Cardiac fibroblast (primary cell): ENCODE data around the gene NT5DC2.
A peak's percentile ranks its signal among the peaks of the same experiment; 100 is the strongest.

Source experiments
- DNase-seq, 2 donors: peaks; one replicate each; pipeline versions ENCODE4 v3.0.0 to v3.0.0-alpha.2; 2010; ENCODE audit warnings: low read depth in 2 of 2
- H3K4me3 ChIP-seq, 2 donors: replicated peaks in 1 of 2; 1 replicate in 1 of 2; 2 replicates in 1 of 2; pipeline ENCODE4 v1.5.1; 2011; ENCODE audit warnings: low read depth in 2 of 2, low read length in 2 of 2, mild to moderate bottlenecking in 2 of 2, moderate library complexity in 1 of 2
- TF ChIP-seq, protein P1 (sequence below): IDR thresholded peaks from one replicate; pipeline ENCODE4 v1.5.1; 2011; ENCODE audit warnings: low read depth, mild to moderate bottlenecking, low read length, inconsistent platforms

The NT5DC2 gene

DNA sequence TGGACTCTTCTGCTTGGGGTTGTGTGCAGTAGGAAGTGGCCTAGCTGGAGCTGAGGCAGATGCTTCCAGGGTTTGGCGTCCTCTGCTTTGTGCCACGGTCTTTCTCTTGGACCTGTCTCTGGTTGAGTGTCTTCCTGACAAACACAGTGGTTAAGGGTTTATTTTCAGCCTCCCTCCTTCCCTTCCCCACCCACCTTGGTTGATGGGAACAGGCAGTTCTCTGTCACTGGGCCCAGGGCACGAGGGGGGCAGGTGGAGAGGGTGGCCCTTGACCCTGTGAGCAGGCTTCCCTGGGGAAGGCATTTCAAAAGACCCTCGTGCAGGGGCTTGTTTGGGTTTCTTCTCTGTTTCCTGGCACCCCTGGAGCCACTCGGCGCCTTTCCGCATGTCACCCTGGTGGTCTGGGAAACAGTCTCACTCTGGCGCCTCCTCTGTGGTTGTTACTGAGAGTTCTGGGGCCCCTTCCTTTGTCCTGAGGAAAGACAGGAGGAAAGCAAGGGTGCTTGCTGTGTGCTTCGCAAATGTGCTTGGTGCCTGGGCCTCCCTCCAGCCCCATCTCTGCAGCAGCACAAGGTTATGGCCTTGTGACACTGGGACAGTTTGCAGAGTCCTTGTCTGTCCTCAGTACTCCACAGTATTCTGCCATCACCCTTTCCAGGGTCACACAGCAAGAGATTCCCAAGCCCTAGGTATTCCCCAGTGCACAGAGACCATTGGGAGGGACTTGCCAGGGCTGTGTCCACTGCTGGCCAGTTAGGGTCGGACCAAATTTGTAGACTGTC is 48.8 kb downstream of the NT5DC2 start:
- H3K4me3 ChIP-seq, result no peak overlapping the region
- TF ChIP-seq, protein P1, sequence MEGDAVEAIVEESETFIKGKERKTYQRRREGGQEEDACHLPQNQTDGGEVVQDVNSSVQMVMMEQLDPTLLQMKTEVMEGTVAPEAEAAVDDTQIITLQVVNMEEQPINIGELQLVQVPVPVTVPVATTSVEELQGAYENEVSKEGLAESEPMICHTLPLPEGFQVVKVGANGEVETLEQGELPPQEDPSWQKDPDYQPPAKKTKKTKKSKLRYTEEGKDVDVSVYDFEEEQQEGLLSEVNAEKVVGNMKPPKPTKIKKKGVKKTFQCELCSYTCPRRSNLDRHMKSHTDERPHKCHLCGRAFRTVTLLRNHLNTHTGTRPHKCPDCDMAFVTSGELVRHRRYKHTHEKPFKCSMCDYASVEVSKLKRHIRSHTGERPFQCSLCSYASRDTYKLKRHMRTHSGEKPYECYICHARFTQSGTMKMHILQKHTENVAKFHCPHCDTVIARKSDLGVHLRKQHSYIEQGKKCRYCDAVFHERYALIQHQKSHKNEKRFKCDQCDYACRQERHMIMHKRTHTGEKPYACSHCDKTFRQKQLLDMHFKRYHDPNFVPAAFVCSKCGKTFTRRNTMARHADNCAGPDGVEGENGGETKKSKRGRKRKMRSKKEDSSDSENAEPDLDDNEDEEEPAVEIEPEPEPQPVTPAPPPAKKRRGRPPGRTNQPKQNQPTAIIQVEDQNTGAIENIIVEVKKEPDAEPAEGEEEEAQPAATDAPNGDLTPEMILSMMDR, result no peak
- no peak for DNase-seq

DNA sequence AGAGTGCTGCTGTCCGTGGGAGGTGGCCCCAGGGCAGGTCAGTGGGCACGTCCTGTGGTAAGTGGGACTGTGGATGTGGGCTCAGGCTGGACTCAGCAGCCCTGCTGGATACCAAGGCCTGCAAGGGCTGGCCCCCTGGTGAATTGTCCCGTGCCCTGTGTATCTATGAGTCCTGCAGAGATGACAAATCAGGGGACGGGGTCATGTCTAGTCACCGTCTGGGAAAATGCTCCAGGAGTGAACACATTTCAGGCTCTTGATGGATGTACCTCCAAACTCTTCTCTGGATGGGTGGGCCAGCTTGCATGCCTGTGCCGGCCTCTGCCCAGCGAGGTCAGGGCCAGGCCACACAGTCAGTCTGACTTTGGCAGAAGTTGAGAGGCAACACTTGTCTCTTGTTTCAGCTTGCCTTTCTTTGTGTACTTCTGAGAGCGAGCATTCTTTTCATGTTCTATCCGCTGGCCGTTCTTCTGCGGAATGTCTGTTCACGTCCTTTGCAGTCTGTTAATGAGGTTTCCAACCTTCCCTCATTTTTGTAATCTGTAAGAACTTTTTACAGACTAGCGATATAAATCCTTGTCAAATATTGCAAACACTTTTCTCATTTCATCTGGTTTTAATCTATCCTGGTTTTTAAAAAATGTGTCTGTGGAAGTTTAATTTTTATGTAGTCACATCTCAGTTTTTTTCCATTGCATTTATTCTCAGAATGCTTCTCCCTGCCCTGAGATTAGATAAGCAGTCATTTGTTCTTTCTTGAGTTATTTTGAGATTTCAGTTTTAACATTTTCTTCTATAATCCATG is 49.9 kb downstream of the NT5DC2 start:
- no peak overlapping the region for H3K4me3 ChIP-seq
- TF ChIP-seq, protein P1, result no peak
- peak in 1 of 2 donors; percentile 64 for DNase-seq

DNA sequence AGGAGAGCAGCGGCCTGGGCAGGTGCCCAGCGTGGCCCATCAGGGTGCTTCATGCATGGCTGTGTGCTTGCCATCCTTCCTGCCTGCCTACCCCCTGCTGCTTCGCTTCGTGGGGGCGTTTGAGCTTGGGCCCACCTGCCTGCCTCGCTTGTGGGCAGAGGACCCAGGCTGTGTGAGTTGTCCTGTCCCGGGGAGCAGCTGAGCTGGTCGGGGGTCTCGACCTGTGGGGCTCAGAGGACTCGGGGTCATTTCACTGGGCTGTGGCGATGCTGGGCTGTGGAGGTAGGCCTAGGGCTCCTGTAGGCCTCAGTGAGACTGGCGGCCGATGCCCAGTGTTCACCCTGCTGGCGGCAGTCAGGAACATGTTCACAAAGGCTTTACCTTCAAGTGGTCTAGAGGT is 50.6 kb downstream of the NT5DC2 start:
- no peak overlapping the region for H3K4me3 ChIP-seq
- no peak for DNase-seq
- TF ChIP-seq, protein P1, result no peak

DNA sequence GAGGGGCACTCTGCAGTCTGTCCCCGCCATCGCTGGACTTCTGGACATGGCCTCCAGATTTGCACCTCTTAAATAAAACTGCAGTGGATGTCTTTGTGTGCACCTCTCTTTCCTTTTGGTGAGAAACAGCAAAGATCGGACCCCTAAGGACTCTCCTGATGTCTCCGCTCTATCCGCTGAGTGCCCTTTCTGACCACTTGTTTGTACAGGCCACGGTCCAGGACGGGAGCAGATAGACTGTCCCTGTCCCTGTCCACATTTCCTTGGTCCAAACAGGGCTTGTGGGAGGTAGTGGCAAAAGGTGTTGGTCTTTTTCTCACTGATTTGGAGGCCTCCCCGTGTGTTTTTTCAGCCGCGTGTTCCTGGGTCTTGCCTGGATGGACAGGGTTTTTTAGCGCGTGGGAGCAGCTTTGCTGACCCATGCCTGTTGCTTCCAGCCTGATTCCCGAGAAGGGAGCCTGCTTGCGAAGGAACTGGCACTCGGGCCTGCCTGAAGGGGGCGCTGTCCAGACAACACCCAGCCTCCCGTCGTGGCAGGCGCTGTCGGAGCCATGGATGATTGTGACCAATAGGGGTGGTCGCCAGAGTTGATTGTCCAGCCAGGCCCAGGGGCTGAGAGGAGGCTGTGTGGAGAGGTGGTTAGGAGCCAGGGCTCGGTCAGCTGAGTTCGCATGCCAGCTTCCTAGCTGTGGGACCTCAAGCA is 51.7 kb downstream of the NT5DC2 start:
- peak; percentile 20 to 30 for DNase-seq
- TF ChIP-seq, protein P1, result peak; percentile 61

DNA sequence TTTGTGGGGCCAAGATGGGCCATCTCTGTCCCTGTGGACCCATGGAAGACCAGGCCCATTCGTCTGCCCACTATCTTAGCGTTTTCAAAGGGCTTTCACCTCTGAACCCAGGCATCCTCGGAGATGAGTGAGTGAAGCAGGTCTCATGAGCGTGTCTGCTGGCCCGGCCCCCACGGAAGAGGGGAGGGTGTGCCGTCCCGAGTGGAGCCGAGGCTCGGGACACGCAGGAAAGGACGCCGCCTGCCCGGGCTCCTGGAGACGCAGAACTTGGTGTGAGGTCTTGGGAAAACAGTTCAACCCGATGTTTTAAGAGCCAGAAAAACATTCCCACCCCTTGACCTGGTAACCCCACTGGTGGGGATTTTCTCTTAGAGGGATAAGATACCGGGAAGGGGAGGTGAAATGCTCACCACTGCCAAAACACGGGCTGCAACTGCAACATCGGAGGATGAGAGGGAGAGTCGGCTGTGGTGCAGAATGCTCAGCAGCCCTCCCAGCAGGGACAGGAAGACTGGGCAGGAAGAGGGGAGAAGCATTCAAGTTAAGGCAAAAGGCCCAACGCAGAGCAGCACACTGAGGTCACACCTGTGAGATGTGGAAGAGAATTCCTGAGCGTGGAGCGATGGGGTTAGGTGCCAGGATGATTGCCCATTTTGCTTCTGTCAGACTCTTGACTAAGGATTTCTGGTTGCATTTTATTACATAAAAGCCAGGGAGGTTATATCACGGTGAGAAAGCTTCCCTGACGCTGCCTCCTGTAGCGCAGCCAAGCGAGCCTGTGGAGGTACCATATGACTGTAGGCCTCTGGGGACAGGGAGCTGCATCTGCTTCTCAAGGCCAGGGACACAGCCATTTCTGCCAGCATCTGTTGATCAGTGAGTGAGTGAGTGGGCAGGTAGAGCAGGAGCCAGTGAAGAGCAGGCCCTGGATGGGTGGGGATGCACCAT is 52.6 kb downstream of the NT5DC2 start:
- TF ChIP-seq, protein P1, result no peak
- DNase-seq, result no peak
- H3K4me3 ChIP-seq, result no peak overlapping the region

More for the DNA sequence above, 51.7 kb downstream of the NT5DC2 start:
- no peak overlapping the region for H3K4me3 ChIP-seq
